ENCODE measurements around the gene ATE1.

DNA sequence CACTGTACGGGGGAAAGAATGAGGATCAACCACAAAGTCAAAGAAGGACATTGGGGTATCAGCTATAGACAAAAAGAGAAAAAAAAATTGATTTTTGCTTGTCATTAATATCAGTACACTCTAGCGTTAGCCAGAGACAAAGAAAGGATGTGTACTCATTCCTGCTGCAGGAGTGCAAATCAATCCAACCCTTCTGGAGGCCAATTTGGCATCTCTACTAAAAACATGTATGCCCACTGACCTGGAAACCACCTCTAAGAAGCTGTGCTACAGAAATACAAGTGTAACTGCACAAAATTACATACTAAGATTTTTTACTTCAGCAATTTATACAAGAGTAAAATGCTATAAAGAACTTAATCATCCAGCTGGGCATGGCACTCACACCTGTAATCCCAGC, 33.6 kb upstream of the ATE1 start:
- TF ChIP-seq, protein P1, sequence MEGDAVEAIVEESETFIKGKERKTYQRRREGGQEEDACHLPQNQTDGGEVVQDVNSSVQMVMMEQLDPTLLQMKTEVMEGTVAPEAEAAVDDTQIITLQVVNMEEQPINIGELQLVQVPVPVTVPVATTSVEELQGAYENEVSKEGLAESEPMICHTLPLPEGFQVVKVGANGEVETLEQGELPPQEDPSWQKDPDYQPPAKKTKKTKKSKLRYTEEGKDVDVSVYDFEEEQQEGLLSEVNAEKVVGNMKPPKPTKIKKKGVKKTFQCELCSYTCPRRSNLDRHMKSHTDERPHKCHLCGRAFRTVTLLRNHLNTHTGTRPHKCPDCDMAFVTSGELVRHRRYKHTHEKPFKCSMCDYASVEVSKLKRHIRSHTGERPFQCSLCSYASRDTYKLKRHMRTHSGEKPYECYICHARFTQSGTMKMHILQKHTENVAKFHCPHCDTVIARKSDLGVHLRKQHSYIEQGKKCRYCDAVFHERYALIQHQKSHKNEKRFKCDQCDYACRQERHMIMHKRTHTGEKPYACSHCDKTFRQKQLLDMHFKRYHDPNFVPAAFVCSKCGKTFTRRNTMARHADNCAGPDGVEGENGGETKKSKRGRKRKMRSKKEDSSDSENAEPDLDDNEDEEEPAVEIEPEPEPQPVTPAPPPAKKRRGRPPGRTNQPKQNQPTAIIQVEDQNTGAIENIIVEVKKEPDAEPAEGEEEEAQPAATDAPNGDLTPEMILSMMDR (IDR thresholded peaks at IDR 0.05): no peak
- TF ChIP-seq EZH2 (IDR thresholded peaks at IDR 0.05; ENCODE audit: borderline replicate concordance, insufficient read depth, low read depth, low read length, poor library complexity, severe bottlenecking): no peak

Measured in B cell (primary cell).